ENCODE results near the gene DSCAML1. TPM values are rescaled to one million over a fixed set of nuclear protein-coding genes. Genes with fewer than 3 reads are reported as not detected.

The DSCAML1 gene
- total and polyA plus RNA-seq, 12 donors, result 0.16 to 1.5 (median 0.57) TPM

DNA sequence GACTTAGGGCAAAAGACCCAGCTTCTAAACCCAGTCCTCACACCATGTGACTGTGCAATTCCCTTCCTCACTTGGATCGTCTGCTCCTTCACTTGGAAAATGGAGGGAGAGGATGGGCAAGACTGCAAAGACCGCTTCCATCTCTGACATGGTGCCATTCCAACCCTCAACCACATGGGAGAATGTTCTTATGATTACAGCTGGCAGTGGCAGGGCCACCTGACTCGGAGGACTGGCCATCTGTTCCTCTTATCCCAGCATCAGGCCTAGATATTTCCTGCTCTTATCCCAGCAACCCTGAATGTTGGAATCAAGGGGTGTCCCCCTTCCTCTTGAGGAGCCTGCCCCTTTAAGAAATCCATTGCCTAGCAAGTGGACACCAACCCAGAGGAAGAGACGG lies 15.4 kb downstream of the DSCAML1 start:
- ATAC-seq (no peak), DNase-seq (no peak)
- WGBS, 2 donors, result 76 to 79% methylated on average over 4 of the region's 4 CpGs
- intact Hi-C loops (cut with DNase I), result no loop called here
- H3K36me3 ChIP-seq, result peaks cover 0 to 30% (median 0%) of the 10 kb centered on the region in 9 donors
- H3K4me1 ChIP-seq, result peaks cover 0 to 4% (median 0%) of the 10 kb centered on the region in 9 donors
- H3K27ac ChIP-seq, result no peak overlapping the region
- no peaks in the 10 kb centered on the region for H3K9me3 ChIP-seq
- H3K27me3 ChIP-seq, result peaks cover 0 to 14% (median 7%) of the 10 kb centered on the region in 7 donors
- TF ChIP-seq, protein P1, sequence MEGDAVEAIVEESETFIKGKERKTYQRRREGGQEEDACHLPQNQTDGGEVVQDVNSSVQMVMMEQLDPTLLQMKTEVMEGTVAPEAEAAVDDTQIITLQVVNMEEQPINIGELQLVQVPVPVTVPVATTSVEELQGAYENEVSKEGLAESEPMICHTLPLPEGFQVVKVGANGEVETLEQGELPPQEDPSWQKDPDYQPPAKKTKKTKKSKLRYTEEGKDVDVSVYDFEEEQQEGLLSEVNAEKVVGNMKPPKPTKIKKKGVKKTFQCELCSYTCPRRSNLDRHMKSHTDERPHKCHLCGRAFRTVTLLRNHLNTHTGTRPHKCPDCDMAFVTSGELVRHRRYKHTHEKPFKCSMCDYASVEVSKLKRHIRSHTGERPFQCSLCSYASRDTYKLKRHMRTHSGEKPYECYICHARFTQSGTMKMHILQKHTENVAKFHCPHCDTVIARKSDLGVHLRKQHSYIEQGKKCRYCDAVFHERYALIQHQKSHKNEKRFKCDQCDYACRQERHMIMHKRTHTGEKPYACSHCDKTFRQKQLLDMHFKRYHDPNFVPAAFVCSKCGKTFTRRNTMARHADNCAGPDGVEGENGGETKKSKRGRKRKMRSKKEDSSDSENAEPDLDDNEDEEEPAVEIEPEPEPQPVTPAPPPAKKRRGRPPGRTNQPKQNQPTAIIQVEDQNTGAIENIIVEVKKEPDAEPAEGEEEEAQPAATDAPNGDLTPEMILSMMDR (IDR thresholded peaks at IDR 0.05), result no peak
- H3K4me3 ChIP-seq, result no peak overlapping the region

DNA sequence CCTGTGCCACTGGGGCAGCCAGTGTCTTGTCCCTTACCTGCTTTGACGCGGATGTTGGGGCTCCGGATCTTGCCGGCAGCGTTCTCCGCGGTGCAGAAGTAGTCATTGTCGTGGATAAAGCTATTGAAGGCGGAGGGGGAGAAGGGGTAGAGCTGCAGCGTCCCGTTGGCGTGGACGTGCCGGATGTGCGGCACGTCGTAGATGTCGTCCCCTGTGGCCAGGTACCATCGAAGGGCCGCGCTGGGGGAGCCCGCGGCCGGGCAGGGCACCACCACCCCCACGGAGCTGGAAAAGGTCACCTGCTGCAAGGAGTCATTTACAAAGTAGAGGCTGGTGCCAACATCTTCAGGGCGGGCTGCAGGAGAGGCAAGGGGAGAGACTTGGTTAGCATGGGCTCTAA lies 16.6 kb downstream of the DSCAML1 start:
- intact Hi-C loops (cut with DNase I), result no loop called here
- peaks cover 0 to 15% (median 7%) of the 10 kb centered on the region in 7 donors for H3K27me3 ChIP-seq
- H3K27ac ChIP-seq, result no peak overlapping the region
- peaks cover 0 to 4% (median 0%) of the 10 kb centered on the region in 9 donors for H3K4me1 ChIP-seq
- no peaks in the 10 kb centered on the region for H3K9me3 ChIP-seq
- no peak overlapping the region for H3K4me3 ChIP-seq
- no peak for DNase-seq
- TF ChIP-seq, protein P1 (IDR thresholded peaks at IDR 0.05), result no peak
- H3K36me3 ChIP-seq, result peaks cover 0 to 41% (median 0%) of the 10 kb centered on the region in 9 donors
- 89 to 91% methylated on average over 26 of the region's 26 CpGs for WGBS, 2 donors
- no peak for ATAC-seq

GRCh38 chr11:117774553-117774952 lies 22.5 kb downstream of the DSCAML1 start:
- intact Hi-C loops (cut with DNase I), result no loop called here
- TF ChIP-seq, protein P1 (IDR thresholded peaks at IDR 0.05), result no peak
- H3K27me3 ChIP-seq, result peaks cover 0 to 11% (median 0%) of the 10 kb centered on the region in 7 donors
- WGBS, 2 donors, result 91 to 94% methylated on average over 3 of the region's 3 CpGs
- no peaks in the 10 kb centered on the region for H3K4me1 ChIP-seq
- no peak for DNase-seq
- no peak for ATAC-seq
- H3K9me3 ChIP-seq, result no peaks in the 10 kb centered on the region
- no peak overlapping the region for H3K4me3 ChIP-seq
- H3K27ac ChIP-seq, result no peak overlapping the region
- peaks cover 0 to 44% (median 0%) of the 10 kb centered on the region in 9 donors for H3K36me3 ChIP-seq

GRCh38 chr11:117772360-117772759 lies 24.7 kb downstream of the DSCAML1 start:
- H3K4me3 ChIP-seq, result no peak overlapping the region
- DNase-seq, result no peak
- 86% methylated on average over 6 of the region's 6 CpGs for WGBS, 2 donors
- no peak overlapping the region for H3K27ac ChIP-seq
- peaks cover 0 to 15% (median 0%) of the 10 kb centered on the region in 7 donors for H3K27me3 ChIP-seq
- TF ChIP-seq, protein P1 (IDR thresholded peaks at IDR 0.05), result no peak
- H3K4me1 ChIP-seq, result no peaks in the 10 kb centered on the region
- intact Hi-C loops (cut with DNase I), result no loop called here
- ATAC-seq, result no peak
- peaks cover 0 to 34% (median 0%) of the 10 kb centered on the region in 9 donors for H3K36me3 ChIP-seq
- H3K9me3 ChIP-seq, result no peaks in the 10 kb centered on the region

Measured in heart right ventricle (tissue), 16 donors.